ENCODE results near the gene HSPA12A. TPM values are rescaled to one million over a fixed set of nuclear protein-coding genes. Genes with fewer than 3 reads are reported as not detected.

Gene HSPA12A
- total RNA-seq, 1 donor from 2014 or later, result 5.1 TPM

GRCh38 chr10:116710076-116710475, 32.3 kb downstream of the HSPA12A start:
- intact Hi-C loops (cut with micrococcal nuclease), result no loop called here
- Mint-ChIP-seq H3K27ac (no peak overlapping the region), H3K9me3 (no peaks in the 10 kb centered on the region), H3K4me1 (no peaks in the 10 kb centered on the region), H3K36me3 (ENCODE audit: low read depth) (no peaks in the 10 kb centered on the region), H3K27me3 (peaks cover 6% of the 10 kb centered on the region), H3K4me3 (no peak overlapping the region)
- POLR2A ChIA-PET, result no interaction called here
- ATAC-seq (ENCODE audit: low read depth) (no peak), DNase-seq (no peak)
- CTCF ChIA-PET, result no interaction called here
- TF ChIP-seq CTCF (IDR thresholded peaks at IDR 0.05), result no peak

- no peak overlapping the region for H3K4me3 Mint-ChIP-seq
- H3K4me1 Mint-ChIP-seq, result no peaks in the 10 kb centered on the region
- CTCF ChIA-PET, result no interaction called here
- intact Hi-C loops (cut with micrococcal nuclease), result no loop called here
- DNase-seq (no peak), ATAC-seq (ENCODE audit: low read depth) (no peak)
- no peaks in the 10 kb centered on the region for H3K9me3 Mint-ChIP-seq
- no peaks in the 10 kb centered on the region for H3K27me3 Mint-ChIP-seq
- H3K27ac Mint-ChIP-seq, result no peak overlapping the region
- POLR2A ChIA-PET, result no interaction called here
- H3K36me3 Mint-ChIP-seq (ENCODE audit: low read depth), result no peaks in the 10 kb centered on the region
- no peak for TF ChIP-seq CTCF (IDR thresholded peaks at IDR 0.05)
These were observed 33.5 kb downstream of the HSPA12A start for GRCh38 chr10:116708877-116709276.

- ChIA-PET POLR2A (no interaction called here), CTCF (no interaction called here)
- TF ChIP-seq CTCF (IDR thresholded peaks at IDR 0.05), result no peak
- Mint-ChIP-seq H3K36me3 (ENCODE audit: low read depth) (no peaks in the 10 kb centered on the region), H3K4me1 (no peaks in the 10 kb centered on the region), H3K9me3 (no peaks in the 10 kb centered on the region), H3K4me3 (no peak overlapping the region), H3K27me3 (no peaks in the 10 kb centered on the region), H3K27ac (no peak overlapping the region)
- ATAC-seq (ENCODE audit: low read depth) (no peak), DNase-seq (no peak)
- intact Hi-C loops (cut with micrococcal nuclease), result no loop called here
These were observed 34.0 kb downstream of the HSPA12A start for GRCh38 chr10:116708391-116708821.

- H3K9me3 Mint-ChIP-seq, result no peaks in the 10 kb centered on the region
- intact Hi-C loops (cut with micrococcal nuclease), result no loop called here
- H3K4me1 Mint-ChIP-seq, result no peaks in the 10 kb centered on the region
- TF ChIP-seq CTCF (IDR thresholded peaks at IDR 0.05), result no peak
- ATAC-seq (ENCODE audit: low read depth) (no peak), DNase-seq (no peak)
- H3K36me3 Mint-ChIP-seq (ENCODE audit: low read depth), result no peaks in the 10 kb centered on the region
- no peaks in the 10 kb centered on the region for H3K27me3 Mint-ChIP-seq
- POLR2A ChIA-PET, result no interaction called here
- H3K4me3 Mint-ChIP-seq, result no peak overlapping the region
- CTCF ChIA-PET, result no interaction called here
- H3K27ac Mint-ChIP-seq, result no peak overlapping the region
These were observed 34.4 kb downstream of the HSPA12A start for GRCh38 chr10:116707981-116708380.

- Mint-ChIP-seq H3K27me3 (no peaks in the 10 kb centered on the region), H3K4me3 (no peak overlapping the region), H3K4me1 (no peaks in the 10 kb centered on the region), H3K27ac (no peak overlapping the region), H3K9me3 (no peaks in the 10 kb centered on the region), H3K36me3 (ENCODE audit: low read depth) (no peaks in the 10 kb centered on the region)
- TF ChIP-seq CTCF (IDR thresholded peaks at IDR 0.05), result no peak
- intact Hi-C loops (cut with micrococcal nuclease), result no loop called here
- CTCF ChIA-PET, result no interaction called here
- no peak for ATAC-seq (ENCODE audit: low read depth)
- DNase-seq, result no peak
- POLR2A ChIA-PET, result no interaction called here
These were observed 36.1 kb downstream of the HSPA12A start for GRCh38 chr10:116706281-116706680.
